ENCODE measurements around the gene VAMP8. TPM values are rescaled to one million over a fixed set of nuclear protein-coding genes. Genes with fewer than 3 reads are reported as not detected.

VAMP8 gene
- total RNA-seq, 1 donor from 2014 or later, result 0.52 TPM

DNA sequence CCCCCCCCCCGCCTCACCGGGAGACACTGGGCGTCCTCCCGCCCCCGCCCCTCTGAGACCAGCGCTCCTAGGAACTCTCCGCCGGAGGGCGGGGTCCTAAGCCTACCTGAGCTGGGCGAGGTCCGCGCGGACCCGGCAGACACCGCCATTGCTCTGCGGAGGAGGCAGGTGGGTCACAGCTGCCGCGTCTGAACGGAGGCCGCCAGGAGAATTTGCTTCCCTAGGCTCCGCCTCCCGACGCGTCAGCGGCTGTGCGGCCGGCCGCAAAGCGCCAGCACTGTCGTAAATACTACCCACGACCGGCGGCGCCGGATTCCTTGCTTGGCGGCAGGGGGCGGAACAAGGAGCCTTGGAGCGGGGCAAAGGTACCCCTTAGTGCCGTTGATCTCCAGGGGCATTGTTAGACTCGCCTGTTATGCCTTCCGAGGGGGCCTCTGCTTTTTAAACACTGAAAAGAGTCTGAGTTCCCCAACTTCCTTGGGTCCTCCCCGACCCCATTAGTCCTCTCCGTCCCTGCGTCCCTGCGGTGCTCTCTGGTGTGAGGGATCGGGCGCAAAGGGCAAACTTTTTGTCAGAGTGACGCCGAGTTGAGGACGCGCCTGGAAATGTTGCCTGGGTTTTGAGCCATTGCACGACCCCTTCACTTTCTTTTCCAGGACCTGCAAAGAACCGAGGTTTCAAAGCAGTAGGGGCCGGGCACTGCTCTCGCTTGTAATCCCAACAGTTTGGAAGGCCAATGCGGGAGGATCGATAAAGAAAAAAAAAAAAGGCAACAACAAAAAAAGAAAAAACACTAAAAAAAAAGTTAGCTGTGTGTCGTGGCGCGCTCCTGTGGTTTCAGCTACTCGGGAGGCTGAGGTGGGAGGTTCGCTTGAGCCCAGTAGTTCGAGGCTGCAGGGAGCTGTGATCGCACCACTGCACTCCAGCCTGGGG is 15.8 kb upstream of the VAMP8 start, which contains the start of gene GGCX:
GGCX (minus strand) TSS at position 214 of the 933 bp plus-strand sequence; CDS start at position 149, 65 bp downstream.
- H3K4me3 Mint-ChIP-seq, result peak within 1 kb of the TSS; percentile 99
- peaks cover 21% of the 10 kb centered on the region for H3K27me3 ChIP-seq
- peaks cover 12% of the 10 kb centered on the region for H3K27me3 Mint-ChIP-seq (ENCODE audit: insufficient read depth, low read depth)
- H3K9ac ChIP-seq, result peak within 1 kb of the TSS; percentile 75
- peaks cover 24% of the 10 kb centered on the region for H3K4me1 Mint-ChIP-seq
- peak; percentile 99 for DNase-seq (ENCODE audit: low spot score)
- H3K27ac ChIP-seq, result peak within 1 kb of the TSS; percentile 73
- H3K27ac Mint-ChIP-seq, result peak within 1 kb of the TSS; percentile 99
- peaks cover 6% of the 10 kb centered on the region for H4K20me1 ChIP-seq (ENCODE audit: low read depth)
- no peaks in the 10 kb centered on the region for H3F3A ChIP-seq (ENCODE audit: low read depth)
- no peaks in the 10 kb centered on the region for H3K9me3 Mint-ChIP-seq
- H3K79me2 ChIP-seq (ENCODE audit: low read depth), result peaks cover 36% of the 10 kb centered on the region
- no peaks in the 10 kb centered on the region for H3K36me3 ChIP-seq
- H2AFZ ChIP-seq (replicated peaks), result peak within 1 kb of the TSS; percentile 93
- H3K36me3 Mint-ChIP-seq, result peaks cover 3% of the 10 kb centered on the region
- no peaks in the 10 kb centered on the region for H3K9me3 ChIP-seq (ENCODE audit: low read depth)
- TF ChIP-seq EZH2phosphoT487 (IDR thresholded peaks at IDR 0.05), result no peak
- TF ChIP-seq EZH2 (IDR thresholded peaks at IDR 0.05), result no peak
- TF ChIP-seq, protein P1, sequence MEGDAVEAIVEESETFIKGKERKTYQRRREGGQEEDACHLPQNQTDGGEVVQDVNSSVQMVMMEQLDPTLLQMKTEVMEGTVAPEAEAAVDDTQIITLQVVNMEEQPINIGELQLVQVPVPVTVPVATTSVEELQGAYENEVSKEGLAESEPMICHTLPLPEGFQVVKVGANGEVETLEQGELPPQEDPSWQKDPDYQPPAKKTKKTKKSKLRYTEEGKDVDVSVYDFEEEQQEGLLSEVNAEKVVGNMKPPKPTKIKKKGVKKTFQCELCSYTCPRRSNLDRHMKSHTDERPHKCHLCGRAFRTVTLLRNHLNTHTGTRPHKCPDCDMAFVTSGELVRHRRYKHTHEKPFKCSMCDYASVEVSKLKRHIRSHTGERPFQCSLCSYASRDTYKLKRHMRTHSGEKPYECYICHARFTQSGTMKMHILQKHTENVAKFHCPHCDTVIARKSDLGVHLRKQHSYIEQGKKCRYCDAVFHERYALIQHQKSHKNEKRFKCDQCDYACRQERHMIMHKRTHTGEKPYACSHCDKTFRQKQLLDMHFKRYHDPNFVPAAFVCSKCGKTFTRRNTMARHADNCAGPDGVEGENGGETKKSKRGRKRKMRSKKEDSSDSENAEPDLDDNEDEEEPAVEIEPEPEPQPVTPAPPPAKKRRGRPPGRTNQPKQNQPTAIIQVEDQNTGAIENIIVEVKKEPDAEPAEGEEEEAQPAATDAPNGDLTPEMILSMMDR (IDR thresholded peaks at IDR 0.05), result no peak
- H3K4me1 ChIP-seq, result no peaks in the 10 kb centered on the region
- H3K4me3 ChIP-seq, result peak within 1 kb of the TSS; percentile 86
- H3K4me2 ChIP-seq, result peak within 1 kb of the TSS; percentile 83

DNA sequence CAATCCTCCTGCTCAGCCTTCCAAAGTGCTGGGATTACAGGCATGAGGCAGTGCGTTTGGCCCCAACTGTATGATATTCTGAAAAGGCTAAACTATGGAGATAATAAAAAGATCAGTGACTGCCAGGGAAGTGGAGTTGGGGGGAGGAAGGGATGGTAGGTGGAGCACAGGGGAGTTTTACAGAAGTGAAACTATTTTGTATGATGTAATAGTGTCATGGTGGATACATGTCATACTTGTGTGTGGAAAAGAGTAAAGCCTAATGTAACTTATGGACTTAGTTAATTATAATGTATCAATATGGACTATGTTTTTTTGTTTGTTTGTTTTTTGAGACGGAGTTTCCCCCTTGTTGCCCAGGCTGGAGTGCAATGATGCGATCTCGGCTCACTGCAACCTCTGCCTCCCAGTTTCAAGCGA is 13.2 kb upstream of the VAMP8 start:
- no peak overlapping the region for H2AFZ ChIP-seq (replicated peaks)
- peak overlapping the region; percentile 18 for H3K27ac Mint-ChIP-seq
- H3K9me3 Mint-ChIP-seq, result no peaks in the 10 kb centered on the region
- H3K4me2 ChIP-seq, result no peak overlapping the region
- DNase-seq (ENCODE audit: low spot score), result no peak
- H3K27ac ChIP-seq, result no peak overlapping the region
- peaks cover 20% of the 10 kb centered on the region for H3K4me1 Mint-ChIP-seq
- H3K27me3 ChIP-seq, result peaks cover 47% of the 10 kb centered on the region
- no peaks in the 10 kb centered on the region for H3K36me3 ChIP-seq
- no peak for TF ChIP-seq EZH2 (IDR thresholded peaks at IDR 0.05)
- no peak for TF ChIP-seq EZH2phosphoT487 (IDR thresholded peaks at IDR 0.05)
- TF ChIP-seq, protein P1 (IDR thresholded peaks at IDR 0.05), result no peak
- no peaks in the 10 kb centered on the region for H3K9me3 ChIP-seq (ENCODE audit: low read depth)
- H3K36me3 Mint-ChIP-seq, result no peaks in the 10 kb centered on the region
- H3K4me3 Mint-ChIP-seq, result peak overlapping the region; percentile 16
- no peaks in the 10 kb centered on the region for H4K20me1 ChIP-seq (ENCODE audit: low read depth)
- no peak overlapping the region for H3K9ac ChIP-seq
- H3K79me2 ChIP-seq (ENCODE audit: low read depth), result peaks cover 19% of the 10 kb centered on the region
- no peaks in the 10 kb centered on the region for H3F3A ChIP-seq (ENCODE audit: low read depth)
- H3K4me3 ChIP-seq, result no peak overlapping the region
- H3K27me3 Mint-ChIP-seq (ENCODE audit: insufficient read depth, low read depth), result peaks cover 17% of the 10 kb centered on the region
- H3K4me1 ChIP-seq, result no peaks in the 10 kb centered on the region

GRCh38 chr2:85566265-85566664 is 11.1 kb upstream of the VAMP8 start:
- H3K27me3 Mint-ChIP-seq (ENCODE audit: insufficient read depth, low read depth), result peaks cover 21% of the 10 kb centered on the region
- Histone ChIP-seq H3K9me3 (ENCODE audit: low read depth) (no peaks in the 10 kb centered on the region), H3K4me2 (no peak overlapping the region), H3K27me3 (peaks cover 68% of the 10 kb centered on the region), H2AFZ (replicated peaks) (no peak overlapping the region), H3K36me3 (no peaks in the 10 kb centered on the region), H3F3A (ENCODE audit: low read depth) (no peaks in the 10 kb centered on the region), H4K20me1 (ENCODE audit: low read depth) (no peaks in the 10 kb centered on the region), H3K79me2 (ENCODE audit: low read depth) (no peaks in the 10 kb centered on the region), H3K27ac (no peak overlapping the region), H3K4me3 (no peak overlapping the region), H3K4me1 (no peaks in the 10 kb centered on the region), H3K9ac (no peak overlapping the region)
- H3K27ac Mint-ChIP-seq, result no peak overlapping the region
- DNase-seq (ENCODE audit: low spot score), result no peak
- no peak overlapping the region for H3K4me3 Mint-ChIP-seq
- no peaks in the 10 kb centered on the region for H3K36me3 Mint-ChIP-seq
- TF ChIP-seq EZH2 (IDR thresholded peaks at IDR 0.05), result no peak
- TF ChIP-seq, protein P1 (IDR thresholded peaks at IDR 0.05), result no peak
- no peak for TF ChIP-seq EZH2phosphoT487 (IDR thresholded peaks at IDR 0.05)
- H3K4me1 Mint-ChIP-seq, result peaks cover 4% of the 10 kb centered on the region
- no peaks in the 10 kb centered on the region for H3K9me3 Mint-ChIP-seq

All from neural progenitor cell (in vitro differentiated cells).